CD4-positive, alpha-beta T cell treated with Interleukin-4 for 4 hours (primary cell): Measurements from ENCODE around the gene GNB1.
A peak's percentile ranks its signal among the peaks of the same experiment; 100 is the strongest.
"Not testable (repeated sequence)": the region's sequence is repeated elsewhere in the genome, so short reads cannot be mapped to it uniquely, and the experiment has no call there.

Experiments used
- DNase-seq: peaks from one replicate; pipeline ENCODE4 v3.0.0-alpha.2; 2020

GNB1 gene

GRCh38 chr1:1890506-1891348, at the start of gene GNB1:
Gene GNB1 (minus strand): TSS chr1:1891087. CDS start chr1:1825453, 65,634 bp downstream.
- DNase-seq, result peak; percentile 86

GRCh38 chr1:1940123-1940425, 49.2 kb upstream of the GNB1 start:
- no peak for DNase-seq

- no peak for DNase-seq
Observed at GRCh38 chr1:1939296-1940122, 48.6 kb upstream of the GNB1 start.

GRCh38 chr1:1938613-1939295, 47.9 kb upstream of the GNB1 start:
- no peak for DNase-seq

- no peak for DNase-seq
Observed at GRCh38 chr1:1938276-1938573, 47.3 kb upstream of the GNB1 start.

- DNase-seq, result no peak
Observed at GRCh38 chr1:1937549-1938275, 46.8 kb upstream of the GNB1 start.

- DNase-seq, result no peak
Observed at GRCh38 chr1:1937061-1937460, 46.2 kb upstream of the GNB1 start.

GRCh38 chr1:1934848-1935247, 44.0 kb upstream of the GNB1 start:
- DNase-seq, result not testable (repeated sequence)

- DNase-seq, result no peak
Observed at GRCh38 chr1:1929639-1930545, 39.0 kb upstream of the GNB1 start.

- DNase-seq, result no peak
Observed at GRCh38 chr1:1929102-1929638, 38.3 kb upstream of the GNB1 start.

GRCh38 chr1:1928231-1929101, 37.6 kb upstream of the GNB1 start:
- no peak for DNase-seq

GRCh38 chr1:1927751-1928150, 36.9 kb upstream of the GNB1 start:
- no peak for DNase-seq

- no peak for DNase-seq
Observed at GRCh38 chr1:1926886-1927660, 36.2 kb upstream of the GNB1 start.

GRCh38 chr1:1926346-1926811, 35.5 kb upstream of the GNB1 start:
- DNase-seq, result no peak

GRCh38 chr1:1925437-1926345, 34.8 kb upstream of the GNB1 start:
- no peak for DNase-seq

- no peak for DNase-seq
Observed at GRCh38 chr1:1924849-1925248, 34.0 kb upstream of the GNB1 start.

- no peak for DNase-seq
Observed at GRCh38 chr1:1924386-1924785, 33.5 kb upstream of the GNB1 start.

GRCh38 chr1:1922956-1923833, 32.3 kb upstream of the GNB1 start:
- no peak for DNase-seq
